HEK293T (cell line): ENCODE data around the gene SLC9A9.

Experiments
- BHLHE40 ChIP-seq: fragments of 450-650 bp; IDR thresholded peaks from 2 replicates; pipeline ENCODE4 v1.6.1; 2016; ENCODE audit warnings: mild to moderate bottlenecking, moderate library complexity, borderline replicate concordance
- CTBP1 ChIP-seq: fragments of 450-650 bp; IDR thresholded peaks from 2 replicates; pipeline ENCODE4 v1.6.1; 2016; ENCODE audit warnings: borderline replicate concordance
- ELF4 ChIP-seq: fragments of 450-650 bp; IDR thresholded peaks from 2 replicates; pipeline ENCODE4 v1.6.1; 2017; ENCODE audit warnings: antibody characterized with exemption
- FOXK2 ChIP-seq: fragments of 450-650 bp; IDR thresholded peaks from 2 replicates; pipeline ENCODE4 v1.6.1; 2016; ENCODE audit warnings: mild to moderate bottlenecking
- FOXM1 ChIP-seq: fragments of 450-650 bp; IDR thresholded peaks from 2 replicates; pipeline ENCODE4 v1.6.1; 2017; ENCODE audit warnings: mild to moderate bottlenecking, borderline replicate concordance
- HDGF ChIP-seq: fragments of 450-650 bp; IDR thresholded peaks from 2 replicates; pipeline ENCODE4 v1.6.1; 2017; ENCODE audit warnings: antibody characterized with exemption, borderline replicate concordance
- SP1 ChIP-seq: fragments of 450-650 bp; IDR thresholded peaks from 2 replicates; pipeline ENCODE4 v1.6.1; 2017
- SUZ12 ChIP-seq: fragments of 450-650 bp; IDR thresholded peaks from 2 replicates; pipeline ENCODE4 v1.6.1; 2016; ENCODE audit warnings: mild to moderate bottlenecking
- ZNF384 ChIP-seq: fragments of 450-650 bp; IDR thresholded peaks from 2 replicates; pipeline ENCODE4 v1.6.1; 2016
- TF ChIP-seq, protein P1 (sequence below): fragments of 450-650 bp; IDR thresholded peaks from 2 replicates; pipeline ENCODE4 v1.6.1; 2016

GRCh38 chr3:143241481-143241951, 606.8 kb downstream of the SLC9A9 start:
- TF ChIP-seq SUZ12: no peak
- no peak for TF ChIP-seq ELF4
- TF ChIP-seq ZNF384: no peak
- TF ChIP-seq HDGF: no peak
- no peak for TF ChIP-seq BHLHE40
- TF ChIP-seq SP1: no peak
- TF ChIP-seq FOXK2: no peak
- TF ChIP-seq FOXM1: no peak
- no peak for TF ChIP-seq CTBP1
- TF ChIP-seq, protein P1, sequence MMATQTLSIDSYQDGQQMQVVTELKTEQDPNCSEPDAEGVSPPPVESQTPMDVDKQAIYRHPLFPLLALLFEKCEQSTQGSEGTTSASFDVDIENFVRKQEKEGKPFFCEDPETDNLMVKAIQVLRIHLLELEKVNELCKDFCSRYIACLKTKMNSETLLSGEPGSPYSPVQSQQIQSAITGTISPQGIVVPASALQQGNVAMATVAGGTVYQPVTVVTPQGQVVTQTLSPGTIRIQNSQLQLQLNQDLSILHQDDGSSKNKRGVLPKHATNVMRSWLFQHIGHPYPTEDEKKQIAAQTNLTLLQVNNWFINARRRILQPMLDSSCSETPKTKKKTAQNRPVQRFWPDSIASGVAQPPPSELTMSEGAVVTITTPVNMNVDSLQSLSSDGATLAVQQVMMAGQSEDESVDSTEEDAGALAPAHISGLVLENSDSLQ: no peak
